ENCODE results near the gene RNF17.

Gene RNF17

GRCh38 chr13:24763596-24764275, at the start of gene RNF17:
TSS of gene RNF17 (plus strand) at chr13:24764169. CDS start at chr13:24764204, 35 bp downstream.
- no peak within 1 kb of the TSS for H3K4me3 ChIP-seq (ENCODE audit: low read depth, low read length)
- DNase-seq (ENCODE audit: low read depth) = no peak
- in situ Hi-C loops (cut with HindIII; ENCODE audit: low sequenced_read_pairs) = no loop called here
- TF ChIP-seq, protein P1, sequence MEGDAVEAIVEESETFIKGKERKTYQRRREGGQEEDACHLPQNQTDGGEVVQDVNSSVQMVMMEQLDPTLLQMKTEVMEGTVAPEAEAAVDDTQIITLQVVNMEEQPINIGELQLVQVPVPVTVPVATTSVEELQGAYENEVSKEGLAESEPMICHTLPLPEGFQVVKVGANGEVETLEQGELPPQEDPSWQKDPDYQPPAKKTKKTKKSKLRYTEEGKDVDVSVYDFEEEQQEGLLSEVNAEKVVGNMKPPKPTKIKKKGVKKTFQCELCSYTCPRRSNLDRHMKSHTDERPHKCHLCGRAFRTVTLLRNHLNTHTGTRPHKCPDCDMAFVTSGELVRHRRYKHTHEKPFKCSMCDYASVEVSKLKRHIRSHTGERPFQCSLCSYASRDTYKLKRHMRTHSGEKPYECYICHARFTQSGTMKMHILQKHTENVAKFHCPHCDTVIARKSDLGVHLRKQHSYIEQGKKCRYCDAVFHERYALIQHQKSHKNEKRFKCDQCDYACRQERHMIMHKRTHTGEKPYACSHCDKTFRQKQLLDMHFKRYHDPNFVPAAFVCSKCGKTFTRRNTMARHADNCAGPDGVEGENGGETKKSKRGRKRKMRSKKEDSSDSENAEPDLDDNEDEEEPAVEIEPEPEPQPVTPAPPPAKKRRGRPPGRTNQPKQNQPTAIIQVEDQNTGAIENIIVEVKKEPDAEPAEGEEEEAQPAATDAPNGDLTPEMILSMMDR (IDR thresholded peaks at IDR 0.05; ENCODE audit: low read depth, low read length, missing control alignments) = no peak

DNA sequence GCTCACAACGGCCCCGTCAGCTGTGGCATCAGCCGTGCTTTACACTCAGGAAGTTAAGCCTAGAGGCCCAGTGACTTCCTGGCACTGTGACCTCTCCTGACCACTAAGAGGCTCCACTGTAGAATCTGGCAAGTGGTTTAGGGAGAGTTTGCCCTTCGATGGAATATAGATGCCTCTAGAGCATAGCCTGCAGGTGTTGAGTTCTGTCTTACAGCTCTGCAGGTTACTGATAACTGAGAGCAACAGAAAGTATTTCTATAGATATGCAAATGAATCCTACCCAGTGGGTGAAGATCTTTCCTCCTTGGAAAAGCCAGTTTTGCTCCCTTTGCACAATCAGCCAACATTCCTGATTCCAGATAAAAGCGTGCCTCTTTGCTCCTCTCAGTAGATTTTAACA, 48.0 kb upstream of the RNF17 start:
- no peak for DNase-seq (ENCODE audit: low read depth)
- TF ChIP-seq, protein P1 (IDR thresholded peaks at IDR 0.05; ENCODE audit: low read depth, low read length, missing control alignments) = no peak
- in situ Hi-C loops (cut with HindIII; ENCODE audit: low sequenced_read_pairs) = no loop called here
- no peak overlapping the region for H3K4me3 ChIP-seq (ENCODE audit: low read depth, low read length)

- DNase-seq (ENCODE audit: low read depth) = no peak
- no peak overlapping the region for H3K4me3 ChIP-seq (ENCODE audit: low read depth, low read length)
- TF ChIP-seq, protein P1 (IDR thresholded peaks at IDR 0.05; ENCODE audit: low read depth, low read length, missing control alignments) = no peak
- in situ Hi-C loops (cut with HindIII; ENCODE audit: low sequenced_read_pairs) = no loop called here
These were observed 47.5 kb upstream of the RNF17 start for GRCh38 chr13:24716446-24716845.

DNA sequence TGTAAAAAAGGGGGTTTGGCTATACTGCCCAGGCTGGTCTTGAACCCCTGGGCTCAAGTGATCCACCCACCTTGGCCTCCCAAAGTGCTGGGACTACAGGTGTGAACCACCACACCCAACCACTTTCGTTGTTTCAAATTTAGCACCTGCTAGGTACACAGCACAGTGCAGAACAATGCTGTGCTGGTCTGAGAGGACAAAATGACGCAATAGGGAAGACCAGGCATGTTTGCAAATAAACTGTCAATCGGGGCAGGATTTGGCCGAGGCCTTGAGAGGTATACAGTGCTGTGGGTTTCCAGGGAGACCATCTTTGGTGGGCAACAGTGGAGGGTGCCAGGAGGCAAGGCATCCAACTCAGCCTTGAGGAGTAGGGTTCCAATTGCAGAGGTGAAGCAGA, 46.8 kb upstream of the RNF17 start:
- no peak overlapping the region for H3K4me3 ChIP-seq (ENCODE audit: low read depth, low read length)
- TF ChIP-seq, protein P1 (IDR thresholded peaks at IDR 0.05; ENCODE audit: low read depth, low read length, missing control alignments) = no peak
- DNase-seq (ENCODE audit: low read depth) = no peak
- in situ Hi-C loops (cut with HindIII; ENCODE audit: low sequenced_read_pairs) = no loop called here

GRCh38 chr13:24718192-24718965, 45.6 kb upstream of the RNF17 start:
- no peak for DNase-seq (ENCODE audit: low read depth)
- H3K4me3 ChIP-seq (ENCODE audit: low read depth, low read length) = no peak overlapping the region
- TF ChIP-seq, protein P1 (IDR thresholded peaks at IDR 0.05; ENCODE audit: low read depth, low read length, missing control alignments) = no peak
- in situ Hi-C loops (cut with HindIII; ENCODE audit: low sequenced_read_pairs) = no loop called here

- in situ Hi-C loops (cut with HindIII; ENCODE audit: low sequenced_read_pairs) = no loop called here
- TF ChIP-seq, protein P1 (IDR thresholded peaks at IDR 0.05; ENCODE audit: low read depth, low read length, missing control alignments) = no peak
- no peak overlapping the region for H3K4me3 ChIP-seq (ENCODE audit: low read depth, low read length)
- DNase-seq (ENCODE audit: low read depth) = no peak
These were observed 44.8 kb upstream of the RNF17 start for GRCh38 chr13:24719139-24719538.
